KMS-11 (cell line): ENCODE results near the gene ARFGEF3.

ENCODE experiments used
- H2AFZ ChIP-seq: fragments of 200-600 bp; sonication (generic); 2 replicates; pipeline ENCODE4 v1.6.1; 2016; ENCODE audit warnings: antibody characterized with exemption, mixed run types, low read depth
- H3K27ac ChIP-seq: fragments of 200-600 bp; sonication (generic); 2 replicates; pipeline ENCODE4 v1.6.1; 2016; ENCODE audit warnings: mild to moderate bottlenecking, mixed run types
- H3K27me3 ChIP-seq: fragments of 200-600 bp; sonication (generic); 2 replicates; pipeline ENCODE4 v1.6.1; 2017; ENCODE audit warnings: mild to moderate bottlenecking, low read depth, mixed run types, moderate library complexity; ENCODE audit not compliant: insufficient read depth
- H3K36me3 ChIP-seq: fragments of 200-600 bp; sonication (generic); 2 replicates; pipeline ENCODE4 v1.6.1; 2017; ENCODE audit warnings: mild to moderate bottlenecking, mixed run types; ENCODE audit not compliant: insufficient read depth
- H3K4me1 ChIP-seq: fragments of 200-600 bp; sonication (generic); 2 replicates; pipeline ENCODE4 v1.6.1; 2016; ENCODE audit warnings: mild to moderate bottlenecking, low read depth, mixed run types; ENCODE audit not compliant: poor library complexity, severe bottlenecking
- H3K4me2 ChIP-seq: fragments of 200-600 bp; sonication (generic); 2 replicates; pipeline ENCODE4 v1.7.0; 2016; ENCODE audit warnings: mild to moderate bottlenecking, mixed run types
- H3K4me3 ChIP-seq: fragments of 200-600 bp; sonication (generic); IDR thresholded peaks from 2 replicates; pipeline ENCODE4 v1.6.1; 2017; ENCODE audit warnings: low read depth, low read length, mixed read lengths; ENCODE audit not compliant: insufficient read depth
- H3K79me2 ChIP-seq: fragments of 200-600 bp; sonication (generic); 2 replicates; pipeline ENCODE4 v1.6.1; 2016; ENCODE audit warnings: low read depth, mixed run types; ENCODE audit not compliant: insufficient read depth
- H3K9ac ChIP-seq: fragments of 200-600 bp; sonication (generic); 2 replicates; pipeline ENCODE4 v1.6.1; 2016; ENCODE audit warnings: mild to moderate bottlenecking, mixed run types
- H4K20me1 ChIP-seq: fragments of 200-600 bp; sonication (generic); 2 replicates; pipeline ENCODE4 v1.6.1; 2016; ENCODE audit warnings: mild to moderate bottlenecking, mixed run types; ENCODE audit not compliant: insufficient read depth
- TF ChIP-seq, protein P1 (sequence below): fragments of 200-600 bp; sonication (generic); conservative IDR thresholded peaks from 2 replicates; pipeline ENCODE4 v1.6.1; 2017; ENCODE audit warnings: low read depth, mild to moderate bottlenecking, antibody characterized with exemption, low read length, moderate library complexity, mixed read lengths

Gene ARFGEF3

DNA sequence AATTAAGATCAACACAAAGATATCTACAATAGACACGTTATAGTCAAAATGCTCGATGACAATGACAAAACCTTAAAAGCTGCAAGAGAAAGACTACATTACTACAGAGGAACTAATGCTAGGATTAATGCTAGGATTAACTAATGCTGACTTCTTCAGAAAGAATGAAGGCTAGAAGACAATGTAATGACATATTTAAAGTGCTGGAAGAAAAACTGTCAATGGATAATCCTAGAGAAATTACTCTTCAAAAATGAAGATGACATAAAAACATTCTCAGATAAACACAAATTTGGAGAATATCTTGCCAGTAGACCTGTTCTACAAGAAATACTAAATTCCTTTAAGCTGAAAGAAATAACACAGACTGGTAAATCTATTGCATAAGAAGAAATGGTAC is 140.8 kb downstream of the ARFGEF3 start:
- Histone ChIP-seq H3K4me2 (no peak overlapping the region), H3K27ac (no peak overlapping the region), H2AFZ (no peak overlapping the region), H3K4me3 (no peak overlapping the region), H3K36me3 (no peaks in the 10 kb centered on the region), H3K79me2 (no peaks in the 10 kb centered on the region), H3K27me3 (no peaks in the 10 kb centered on the region), H3K9ac (no peak overlapping the region), H3K4me1 (no peaks in the 10 kb centered on the region), H4K20me1 (no peaks in the 10 kb centered on the region)
- TF ChIP-seq, protein P1, sequence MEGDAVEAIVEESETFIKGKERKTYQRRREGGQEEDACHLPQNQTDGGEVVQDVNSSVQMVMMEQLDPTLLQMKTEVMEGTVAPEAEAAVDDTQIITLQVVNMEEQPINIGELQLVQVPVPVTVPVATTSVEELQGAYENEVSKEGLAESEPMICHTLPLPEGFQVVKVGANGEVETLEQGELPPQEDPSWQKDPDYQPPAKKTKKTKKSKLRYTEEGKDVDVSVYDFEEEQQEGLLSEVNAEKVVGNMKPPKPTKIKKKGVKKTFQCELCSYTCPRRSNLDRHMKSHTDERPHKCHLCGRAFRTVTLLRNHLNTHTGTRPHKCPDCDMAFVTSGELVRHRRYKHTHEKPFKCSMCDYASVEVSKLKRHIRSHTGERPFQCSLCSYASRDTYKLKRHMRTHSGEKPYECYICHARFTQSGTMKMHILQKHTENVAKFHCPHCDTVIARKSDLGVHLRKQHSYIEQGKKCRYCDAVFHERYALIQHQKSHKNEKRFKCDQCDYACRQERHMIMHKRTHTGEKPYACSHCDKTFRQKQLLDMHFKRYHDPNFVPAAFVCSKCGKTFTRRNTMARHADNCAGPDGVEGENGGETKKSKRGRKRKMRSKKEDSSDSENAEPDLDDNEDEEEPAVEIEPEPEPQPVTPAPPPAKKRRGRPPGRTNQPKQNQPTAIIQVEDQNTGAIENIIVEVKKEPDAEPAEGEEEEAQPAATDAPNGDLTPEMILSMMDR, result no peak

DNA sequence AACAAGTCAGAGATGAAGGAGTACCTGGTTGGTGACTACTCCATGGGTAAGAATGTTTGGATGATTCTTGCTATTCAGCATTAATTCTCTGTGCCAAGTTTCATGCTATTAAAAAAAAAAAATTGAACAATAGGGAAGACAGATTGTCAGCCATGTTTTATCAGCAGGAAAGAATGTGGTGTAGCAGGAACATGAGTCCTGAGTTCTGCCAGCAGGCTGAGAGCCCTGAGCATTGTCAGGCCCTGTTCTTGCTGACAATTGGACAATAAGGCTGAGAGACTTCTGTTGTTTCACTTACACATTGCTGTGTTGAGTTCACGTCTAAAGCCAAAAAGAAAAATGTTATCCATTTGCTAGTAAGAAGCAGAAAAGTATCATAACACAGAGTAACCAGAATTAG is 145.6 kb downstream of the ARFGEF3 start:
- Histone ChIP-seq H3K27me3 (no peaks in the 10 kb centered on the region), H2AFZ (no peak overlapping the region)
- TF ChIP-seq, protein P1, result no peak

DNA sequence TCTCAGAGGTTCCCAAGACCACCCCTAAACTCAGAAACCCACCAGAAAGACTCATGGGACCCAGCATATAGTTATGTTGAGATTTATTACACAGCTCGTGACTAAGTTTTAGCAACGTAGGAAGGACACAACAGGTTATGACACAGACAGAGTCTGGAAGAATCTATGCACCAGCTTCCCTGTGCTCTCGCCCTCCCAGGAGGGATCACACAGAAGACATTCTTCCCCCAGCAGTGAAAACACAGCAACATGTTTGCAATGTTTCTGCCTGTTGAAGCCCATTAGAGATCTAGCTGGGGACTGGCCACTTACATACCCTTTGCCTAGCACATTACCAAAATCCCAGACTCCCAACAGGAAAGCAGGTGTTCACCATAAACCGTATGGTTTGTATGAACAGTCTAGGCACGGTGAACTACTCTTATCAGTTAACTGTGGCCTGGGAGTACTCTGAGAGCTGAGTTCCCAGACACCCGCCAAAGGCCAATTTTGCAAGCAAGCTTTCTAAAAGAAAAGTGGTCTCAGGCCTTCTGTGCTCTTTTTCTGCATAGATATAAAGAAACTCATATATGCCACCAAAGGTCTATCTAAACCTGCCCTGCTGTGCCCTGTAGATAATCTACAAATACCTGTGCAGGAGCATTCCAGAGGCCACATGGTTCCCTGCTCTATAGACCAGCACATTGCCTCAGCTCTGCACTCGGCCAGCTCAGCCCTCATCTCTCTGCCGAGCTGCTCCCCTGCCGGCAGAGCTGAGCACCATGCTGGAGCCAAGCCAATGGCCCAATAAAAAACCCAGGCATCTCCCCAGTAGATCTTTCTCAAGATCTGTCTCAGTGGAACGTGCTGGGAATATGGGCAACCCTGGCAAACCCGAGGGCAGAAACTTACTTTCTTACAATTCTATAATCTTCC is 146.3 kb downstream of the ARFGEF3 start:
- H3K36me3 ChIP-seq, result no peaks in the 10 kb centered on the region
- H3K27ac ChIP-seq, result no peak overlapping the region
- no peaks in the 10 kb centered on the region for H4K20me1 ChIP-seq
- H3K27me3 ChIP-seq, result no peaks in the 10 kb centered on the region
- no peaks in the 10 kb centered on the region for H3K79me2 ChIP-seq
- no peak overlapping the region for H3K4me2 ChIP-seq
- H3K9ac ChIP-seq, result no peak overlapping the region
- H3K4me1 ChIP-seq, result no peaks in the 10 kb centered on the region
- TF ChIP-seq, protein P1, result no peak
- no peak overlapping the region for H3K4me3 ChIP-seq
- H2AFZ ChIP-seq, result no peak overlapping the region

More for the DNA sequence above, 145.6 kb downstream of the ARFGEF3 start:
- Histone ChIP-seq H3K9ac (no peak overlapping the region), H3K4me2 (no peak overlapping the region), H4K20me1 (no peaks in the 10 kb centered on the region), H3K4me3 (no peak overlapping the region), H3K79me2 (no peaks in the 10 kb centered on the region), H3K36me3 (no peaks in the 10 kb centered on the region), H3K4me1 (no peaks in the 10 kb centered on the region), H3K27ac (no peak overlapping the region)

DNA sequence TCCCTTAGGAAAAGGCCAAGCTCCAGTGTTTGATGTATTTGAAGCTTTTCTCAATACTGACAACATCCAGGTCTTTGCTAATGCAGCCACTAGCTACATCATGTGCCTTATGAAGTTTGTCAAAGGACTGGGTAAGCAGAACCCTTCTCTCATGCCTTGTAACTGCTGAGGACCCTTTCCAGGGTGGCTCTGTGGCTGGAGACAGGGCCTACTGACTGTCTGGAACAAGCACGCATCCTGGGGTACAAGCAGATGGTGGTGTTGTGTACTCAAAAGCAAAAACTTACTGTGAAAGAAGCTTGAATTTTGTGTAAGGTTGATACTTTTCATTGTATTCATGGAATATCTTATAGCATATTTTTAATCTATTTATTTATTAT is 147.0 kb downstream of the ARFGEF3 start:
- H2AFZ ChIP-seq, result no peak overlapping the region
- H3K9ac ChIP-seq, result no peak overlapping the region
- no peaks in the 10 kb centered on the region for H4K20me1 ChIP-seq
- H3K4me2 ChIP-seq, result no peak overlapping the region
- no peaks in the 10 kb centered on the region for H3K27me3 ChIP-seq
- no peaks in the 10 kb centered on the region for H3K79me2 ChIP-seq
- no peaks in the 10 kb centered on the region for H3K36me3 ChIP-seq
- TF ChIP-seq, protein P1, result no peak
- H3K27ac ChIP-seq, result no peak overlapping the region
- H3K4me3 ChIP-seq, result no peak overlapping the region
- no peaks in the 10 kb centered on the region for H3K4me1 ChIP-seq
